SU-DHL-6 (cell line): ENCODE measurements around the gene MYL12B.

Experiments used
- EZH2phosphoT487 ChIP-seq: fragments of 200-600 bp; sonication (generic), shearing (Covaris generic); conservative IDR thresholded peaks from 2 replicates; pipeline ENCODE4 v1.6.1; 2018; ENCODE audit warnings: mild to moderate bottlenecking, antibody characterized with exemption, low read length, moderate library complexity, mixed read lengths
- TF ChIP-seq, protein P1 (sequence below): fragments of 200-600 bp; sonication (generic); IDR thresholded peaks from one replicate; pipeline ENCODE4 v1.5.1; 2017; ENCODE audit warnings: antibody characterized with exemption, mild to moderate bottlenecking, low read length, moderate library complexity; ENCODE audit not compliant: insufficient read depth, poor library complexity, severe bottlenecking

DNA sequence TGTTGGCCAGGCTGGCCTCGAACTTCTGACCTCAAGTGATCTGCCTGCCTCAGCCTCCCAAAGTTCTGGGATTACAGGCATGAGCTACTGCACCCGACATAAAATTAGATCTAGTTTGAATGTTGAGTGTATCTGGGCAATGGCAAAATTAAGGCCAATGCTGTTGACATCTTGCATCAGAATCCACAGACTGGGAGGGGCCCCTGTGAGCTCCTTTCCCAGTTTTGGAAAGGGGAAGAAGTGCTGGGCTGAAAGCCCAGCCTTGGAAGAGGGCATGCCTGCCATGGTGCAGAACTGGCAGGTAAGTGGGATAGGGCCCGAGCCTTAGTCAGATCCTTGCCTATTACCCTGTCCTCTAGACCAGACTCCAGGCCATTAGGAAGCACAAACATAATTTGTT is 37.7 kb upstream of the MYL12B start:
- TF ChIP-seq EZH2phosphoT487 = no peak
- TF ChIP-seq, protein P1, sequence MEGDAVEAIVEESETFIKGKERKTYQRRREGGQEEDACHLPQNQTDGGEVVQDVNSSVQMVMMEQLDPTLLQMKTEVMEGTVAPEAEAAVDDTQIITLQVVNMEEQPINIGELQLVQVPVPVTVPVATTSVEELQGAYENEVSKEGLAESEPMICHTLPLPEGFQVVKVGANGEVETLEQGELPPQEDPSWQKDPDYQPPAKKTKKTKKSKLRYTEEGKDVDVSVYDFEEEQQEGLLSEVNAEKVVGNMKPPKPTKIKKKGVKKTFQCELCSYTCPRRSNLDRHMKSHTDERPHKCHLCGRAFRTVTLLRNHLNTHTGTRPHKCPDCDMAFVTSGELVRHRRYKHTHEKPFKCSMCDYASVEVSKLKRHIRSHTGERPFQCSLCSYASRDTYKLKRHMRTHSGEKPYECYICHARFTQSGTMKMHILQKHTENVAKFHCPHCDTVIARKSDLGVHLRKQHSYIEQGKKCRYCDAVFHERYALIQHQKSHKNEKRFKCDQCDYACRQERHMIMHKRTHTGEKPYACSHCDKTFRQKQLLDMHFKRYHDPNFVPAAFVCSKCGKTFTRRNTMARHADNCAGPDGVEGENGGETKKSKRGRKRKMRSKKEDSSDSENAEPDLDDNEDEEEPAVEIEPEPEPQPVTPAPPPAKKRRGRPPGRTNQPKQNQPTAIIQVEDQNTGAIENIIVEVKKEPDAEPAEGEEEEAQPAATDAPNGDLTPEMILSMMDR = no peak
